Measurements from ENCODE around the gene OXER1.

- TF ChIP-seq POLR2A (IDR thresholded peaks at IDR 0.05; ENCODE audit: low read length) (no peak), GATA1 (IDR thresholded peaks at IDR 0.05; ENCODE audit: low read depth, low read length) (no peak)
These were observed 44.4 kb upstream of the OXER1 start for GRCh38 chr2:42808301-42808700.
